Suprapubic skin (tissue), 4 donors: ENCODE data around the gene RUNX2. TPM values are rescaled to one million over a fixed set of nuclear protein-coding genes. Genes with fewer than 3 reads are reported as not detected.

ENCODE experiments used
- DNase-seq, 2 donors: peaks; one replicate each; pipeline ENCODE4 v3.0.0-alpha.2; 2019; ENCODE audit warnings: low spot score in 2 of 2
- H3K27ac ChIP-seq: fragments of 200-600 bp; sonication (generic); one replicate; pipeline ENCODE4 v1.5.1; 2019
- H3K27me3 ChIP-seq: fragments of 200-600 bp; sonication (generic); one replicate; pipeline ENCODE4 v1.5.1; 2019
- H3K36me3 ChIP-seq: fragments of 200-600 bp; sonication (generic); one replicate; pipeline ENCODE4 v1.5.1; 2019
- H3K4me1 ChIP-seq: fragments of 200-600 bp; sonication (generic); one replicate; pipeline ENCODE4 v1.5.1; 2019
- H3K4me3 ChIP-seq: fragments of 200-600 bp; sonication (generic); one replicate; pipeline ENCODE4 v1.5.1; 2019; ENCODE audit warnings: mild to moderate bottlenecking
- H3K9me3 ChIP-seq: fragments of 200-600 bp; sonication (generic); one replicate; pipeline ENCODE4 v1.5.1; 2019
- CTCF ChIP-seq, 2 donors: fragments of 200-600 bp in 1 of 2; fragments of 450-650 bp in 1 of 2; sonication (generic) in 1 of 2; IDR thresholded peaks; one replicate each; pipeline ENCODE4 v1.5.1; 2016 to 2019; ENCODE audit warnings: antibody characterized with exemption in 2 of 2, mild to moderate bottlenecking in 1 of 2, moderate library complexity in 1 of 2
- EP300 ChIP-seq: sonication (generic); formaldehyde crosslinking; IDR thresholded peaks from one replicate; pipeline ENCODE4 v1.6.1; 2017; ENCODE audit warnings: antibody characterized with exemption
- POLR2A ChIP-seq, 2 donors: fragments of 450-650 bp; IDR thresholded peaks; one replicate each; pipeline ENCODE4 v1.6.1; 2017; ENCODE audit warnings: antibody characterized with exemption in 2 of 2, mild to moderate bottlenecking in 2 of 2, moderate library complexity in 2 of 2
- POLR2AphosphoS5 ChIP-seq, 3 donors: sonication (generic); formaldehyde crosslinking; IDR thresholded peaks; one replicate each; pipeline ENCODE4 v1.6.1; 2017; ENCODE audit warnings: antibody characterized with exemption in 3 of 3
- WGBS: methylation state at CpG from one replicate; pipeline ENCODE4 v1.1.5; 2018; 5-methylcytosine and 5-hydroxymethylcytosine counted together
- total RNA-seq, 4 donors: library from RNA; depleted of rRNA; stranded (reverse); fragments of >200 nt; gene quantifications; one replicate each; pipeline ENCODE4 v1.1.0, GENCODE V29; 2016

The RUNX2 gene
- total RNA-seq, 4 donors from 2014 or later = 2.6 to 5.9 (median 3.1) TPM

DNA sequence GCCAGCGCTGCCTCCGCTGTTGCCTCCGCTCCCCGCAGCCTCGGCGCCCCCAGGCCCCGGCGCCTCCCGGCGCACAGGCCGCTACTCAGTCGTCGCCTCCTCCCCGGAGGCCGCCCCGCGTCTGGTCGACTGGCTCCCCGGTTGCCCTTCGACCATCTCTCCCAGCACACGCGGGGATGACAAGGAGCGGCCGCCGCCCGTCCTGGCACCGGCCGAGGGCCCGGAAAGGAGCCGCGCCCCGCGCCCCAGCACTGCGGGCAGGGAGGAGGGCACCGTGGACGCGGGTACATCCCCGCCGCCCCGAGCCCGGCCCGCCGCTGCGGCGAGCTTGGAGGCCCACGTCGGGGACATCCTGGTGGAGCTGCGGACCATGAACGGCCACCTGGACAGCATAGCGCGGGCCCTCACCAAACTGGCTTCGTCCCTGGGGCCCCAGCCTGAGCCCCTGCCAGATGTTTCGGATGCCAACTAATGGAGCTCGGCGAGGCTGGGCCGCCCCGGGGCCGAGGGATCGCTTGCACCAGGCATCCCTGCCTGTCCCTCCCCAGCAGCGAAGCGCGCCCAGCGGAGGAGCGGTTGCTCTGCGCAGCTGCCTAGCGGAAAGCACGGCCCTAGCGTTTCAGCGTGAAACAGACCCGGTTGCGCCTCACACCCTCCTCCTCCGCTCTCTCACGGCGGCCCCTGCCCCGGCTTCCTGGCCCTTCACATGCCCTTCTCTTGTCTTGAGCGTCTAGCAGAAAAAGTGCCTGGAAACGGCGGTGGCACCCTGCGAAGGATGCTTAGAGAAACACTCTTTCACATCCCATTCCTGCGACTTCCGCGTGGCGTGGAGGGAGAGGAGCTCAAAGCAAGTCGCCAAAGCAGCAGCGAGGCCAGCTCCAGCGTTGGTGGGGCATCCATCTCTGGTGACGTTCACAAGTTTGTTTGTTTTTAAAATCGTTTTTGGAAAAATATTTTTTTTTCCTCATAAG lies 335.4 kb downstream of the RUNX2 start:
- H3K4me1 ChIP-seq = peaks cover 11% of the 10 kb centered on the region
- 37% methylated on average over 41 of the region's 88 CpGs for WGBS

GRCh38 chr6:45664707-45665106 lies 336.6 kb downstream of the RUNX2 start:
- Histone ChIP-seq H3K27ac (no peak overlapping the region), H3K27me3 (peaks cover 35% of the 10 kb centered on the region), H3K36me3 (no peaks in the 10 kb centered on the region), H3K4me3 (no peak overlapping the region), H3K9me3 (no peaks in the 10 kb centered on the region), H3K4me1 (peaks cover 11% of the 10 kb centered on the region)
- WGBS = 99% methylated on average over 6 of the region's 6 CpGs
- no peak for DNase-seq
- no peak for TF ChIP-seq EP300
- no peak for TF ChIP-seq POLR2AphosphoS5 (IDR thresholded peaks at IDR 0.05)
- TF ChIP-seq CTCF (IDR thresholded peaks at IDR 0.05) = no peak
- no peak for TF ChIP-seq POLR2A (IDR thresholded peaks at IDR 0.05)

More for the DNA sequence above, 335.4 kb downstream of the RUNX2 start:
- Histone ChIP-seq H3K4me3 (peak overlapping the region; percentile 33), H3K27me3 (peaks cover 35% of the 10 kb centered on the region), H3K9me3 (no peaks in the 10 kb centered on the region), H3K36me3 (no peaks in the 10 kb centered on the region), H3K27ac (no peak overlapping the region)
- TF ChIP-seq POLR2A (IDR thresholded peaks at IDR 0.05) = no peak
- no peak for TF ChIP-seq CTCF (IDR thresholded peaks at IDR 0.05)
- no peak for TF ChIP-seq EP300
- no peak for TF ChIP-seq POLR2AphosphoS5 (IDR thresholded peaks at IDR 0.05)
- DNase-seq = no peak

DNA sequence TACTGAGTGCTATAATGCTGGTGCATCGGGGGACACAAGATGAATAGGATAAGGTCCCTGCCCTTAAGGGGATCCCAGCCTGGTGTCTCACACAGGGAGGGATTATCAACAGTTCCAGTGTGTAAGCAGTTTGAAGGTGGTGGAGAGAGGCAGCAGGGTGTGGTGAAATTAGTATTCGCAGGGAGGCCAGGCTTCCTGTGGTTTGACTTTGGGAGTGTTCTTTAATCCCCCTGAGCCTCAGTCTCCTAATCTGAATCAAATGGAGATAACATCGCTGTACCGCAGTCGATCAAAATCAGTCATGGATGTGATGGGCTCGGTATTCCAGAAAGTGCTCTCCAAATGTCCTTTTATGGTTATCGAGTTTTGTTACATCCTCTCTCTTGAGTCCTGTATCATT lies 337.7 kb downstream of the RUNX2 start:
- 92% methylated on average over 7 of the region's 7 CpGs for WGBS
- Histone ChIP-seq H3K27me3 (peaks cover 35% of the 10 kb centered on the region), H3K4me3 (no peak overlapping the region), H3K4me1 (peaks cover 11% of the 10 kb centered on the region), H3K9me3 (no peaks in the 10 kb centered on the region), H3K36me3 (no peaks in the 10 kb centered on the region), H3K27ac (no peak overlapping the region)
- TF ChIP-seq POLR2A (IDR thresholded peaks at IDR 0.05) (no peak), POLR2AphosphoS5 (IDR thresholded peaks at IDR 0.05) (no peak), EP300 (no peak), CTCF (IDR thresholded peaks at IDR 0.05) (no peak)
- no peak for DNase-seq

- 90% methylated on average over 3 of the region's 3 CpGs for WGBS
- H3K27me3 ChIP-seq = peaks cover 35% of the 10 kb centered on the region
- TF ChIP-seq EP300 (no peak), POLR2A (IDR thresholded peaks at IDR 0.05) (no peak), CTCF (IDR thresholded peaks at IDR 0.05) (no peak), POLR2AphosphoS5 (IDR thresholded peaks at IDR 0.05) (no peak)
These were observed 338.7 kb downstream of the RUNX2 start for GRCh38 chr6:45666846-45667245.

DNA sequence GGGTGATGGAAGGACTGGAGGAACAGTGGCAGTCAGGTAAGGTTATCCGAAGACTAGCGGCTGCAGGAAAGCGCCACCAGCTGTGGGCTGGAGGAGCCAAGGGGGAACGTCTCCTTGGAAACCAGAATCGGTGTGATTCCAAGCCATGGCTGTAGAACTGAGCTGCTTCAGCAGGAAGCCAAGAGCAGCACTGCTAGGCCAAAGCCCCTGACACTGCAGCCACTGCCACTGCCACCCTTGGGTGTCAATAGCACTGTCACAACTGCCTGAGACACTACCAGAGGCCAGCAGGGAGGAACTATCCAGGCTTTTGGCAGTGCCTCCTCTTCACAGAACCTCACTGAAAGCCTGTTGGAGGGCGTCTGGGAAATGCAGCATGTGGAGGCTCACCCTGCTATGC lies 339.2 kb downstream of the RUNX2 start:
- no peak for DNase-seq
- WGBS = 80% methylated on average over 6 of the region's 6 CpGs

More at GRCh38 chr6:45666846-45667245, 338.7 kb downstream of the RUNX2 start:
- no peak for DNase-seq
- H3K4me3 ChIP-seq = no peak overlapping the region
- no peak overlapping the region for H3K27ac ChIP-seq
- H3K4me1 ChIP-seq = peaks cover 11% of the 10 kb centered on the region
- no peaks in the 10 kb centered on the region for H3K36me3 ChIP-seq
- H3K9me3 ChIP-seq = no peaks in the 10 kb centered on the region

More for the DNA sequence above, 339.2 kb downstream of the RUNX2 start:
- peaks cover 11% of the 10 kb centered on the region for H3K4me1 ChIP-seq
- no peak overlapping the region for H3K27ac ChIP-seq
- H3K9me3 ChIP-seq = no peaks in the 10 kb centered on the region
- H3K36me3 ChIP-seq = no peaks in the 10 kb centered on the region
- peaks cover 34% of the 10 kb centered on the region for H3K27me3 ChIP-seq
- no peak for TF ChIP-seq POLR2AphosphoS5 (IDR thresholded peaks at IDR 0.05)
- no peak for TF ChIP-seq EP300
- no peak for TF ChIP-seq POLR2A (IDR thresholded peaks at IDR 0.05)
- no peak for TF ChIP-seq CTCF (IDR thresholded peaks at IDR 0.05)
- no peak overlapping the region for H3K4me3 ChIP-seq
